Panc1 (cell line): ENCODE data around the gene NWD2.

Source experiments
- CTCF ChIP-seq: fragments of 450-650 bp; IDR thresholded peaks from 2 replicates; pipeline ENCODE4 v1.5.1; 2017; ENCODE audit warnings: mild to moderate bottlenecking
- POLR2AphosphoS5 ChIP-seq: IDR thresholded peaks from 2 replicates; pipeline ENCODE4 v1.6.1; 2012; ENCODE audit warnings: mild to moderate bottlenecking, low read depth, low read length, moderate library complexity
- REST ChIP-seq, 2 experiments: IDR thresholded peaks; 2 replicates each; pipeline ENCODE4 v1.6.1; 2011 to 2012; ENCODE audit warnings: low read depth in 2 of 2, control low read depth in 1 of 2, low read length in 1 of 2, mild to moderate bottlenecking in 1 of 2, moderate library complexity in 1 of 2; ENCODE audit not compliant: insufficient read depth in 1 of 2
- SIN3A ChIP-seq: IDR thresholded peaks from 2 replicates; pipeline ENCODE4 v1.6.1; 2012; ENCODE audit warnings: low read depth, mild to moderate bottlenecking, low read length, moderate library complexity, borderline replicate concordance; ENCODE audit not compliant: insufficient read depth
- TCF7L2 ChIP-seq: IDR thresholded peaks from 2 replicates; pipeline ENCODE4 v1.6.1; 2011; ENCODE audit warnings: mild to moderate bottlenecking, low read depth, low read length, inconsistent platforms

DNA sequence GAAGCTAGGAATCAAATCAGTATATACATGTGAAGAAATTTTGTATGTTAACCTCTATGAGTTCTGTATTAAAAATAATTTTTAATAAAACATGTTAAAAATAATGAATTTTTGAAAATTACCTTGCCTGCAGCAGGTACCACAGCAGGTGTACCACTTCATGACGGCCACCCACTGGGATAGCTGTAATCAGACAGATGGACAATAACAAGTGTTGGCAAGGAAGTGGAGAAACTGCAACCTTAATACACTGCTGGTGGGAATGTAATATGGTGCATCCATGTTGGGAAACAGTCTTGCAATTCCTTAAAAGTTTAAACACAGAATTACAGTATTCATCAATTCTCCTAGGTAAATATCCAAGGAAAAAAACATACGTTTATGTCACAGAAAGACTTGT lies 232.1 kb downstream of the NWD2 start:
- TF ChIP-seq CTCF (no peak), POLR2AphosphoS5 (no peak), SIN3A (no peak), TCF7L2 (no peak), REST (IDR thresholded peaks at IDR 0.05; ENCODE audit: insufficient read depth in 1 of 2, low read depth in 2 of 2, low read length in 1 of 2) (no peak)
